PC-9 (cell line): Measurements from ENCODE around the gene UBASH3A. TPM values are rescaled to one million over a fixed set of nuclear protein-coding genes. Genes with fewer than 3 reads are reported as not detected.
A peak's percentile ranks its signal among the peaks of the same experiment; 100 is the strongest.

ENCODE experiments used
- BruUV-seq: library from RNA; stranded (reverse); fragments of 400-500 nt; replicated peaks from 2 replicates; lab custom pipeline; 2021; lab: Mats Ljungman, UMichigan
- CTCF ChIA-PET: fragments of 300-600 bp; sonication (Branson Sonifier 250); formaldehyde crosslinking; loops from one replicate; lab custom pipeline; 2022; ENCODE audit warnings: antibody characterized with exemption; lab: Charles Lee
- POLR2A ChIA-PET: fragments of 300-600 bp; sonication (Branson Sonifier 250); formaldehyde crosslinking; loops from one replicate; lab custom pipeline; 2022; ENCODE audit warnings: antibody characterized with exemption; ENCODE audit not compliant: unreplicated experiment; lab: Charles Lee
- DNase-seq, 2 experiments: peaks; one replicate each; pipeline versions ENCODE4 v3.0.0 to v3.0.0-alpha.2; 2015 to 2022; ENCODE audit warnings: mixed read lengths in 1 of 2
- H2AFZ ChIP-seq: fragments of 200-600 bp; sonication (generic); 2 replicates; pipeline ENCODE4 v1.8.1; 2017; ENCODE audit warnings: antibody characterized with exemption
- H3F3A ChIP-seq: fragments of 200-600 bp; sonication (generic); 2 replicates; pipeline ENCODE4 v1.8.1; 2017; ENCODE audit warnings: antibody characterized with exemption, mild to moderate bottlenecking, low read depth; ENCODE audit not compliant: insufficient read depth
- H3K27ac ChIP-seq: fragments of 200-600 bp; sonication (generic); 2 replicates; pipeline ENCODE4 v1.6.1; 2016; ENCODE audit warnings: mixed run types
- H3K27me3 ChIP-seq: fragments of 200-600 bp; sonication (generic); 2 replicates; pipeline ENCODE4 v1.6.1; 2016; ENCODE audit warnings: low read depth, mixed run types; ENCODE audit not compliant: insufficient read depth
- H3K36me3 ChIP-seq: fragments of 200-600 bp; sonication (generic); 2 replicates; pipeline ENCODE4 v1.6.1; 2016; ENCODE audit warnings: low read depth, mixed run types
- H3K4me1 ChIP-seq: fragments of 200-600 bp; sonication (generic); replicated peaks from 2 replicates; pipeline ENCODE4 v1.6.1; 2016; ENCODE audit warnings: mixed run types; ENCODE audit not compliant: insufficient read depth
- H3K4me2 ChIP-seq: fragments of 200-600 bp; sonication (generic); 2 replicates; pipeline ENCODE4 v1.6.1; 2017; ENCODE audit warnings: mixed run types
- H3K4me3 ChIP-seq: fragments of 200-600 bp; sonication (generic); 2 replicates; pipeline ENCODE4 v1.6.1; 2016; ENCODE audit warnings: mixed run types
- H3K79me2 ChIP-seq: fragments of 200-600 bp; sonication (generic); 2 replicates; pipeline ENCODE4 v1.6.1; 2017; ENCODE audit warnings: low read depth, mixed run types
- H3K9me2 ChIP-seq: fragments of 200-600 bp; sonication (generic); 2 replicates; pipeline ENCODE4 v1.8.1; 2017; ENCODE audit warnings: mild to moderate bottlenecking; ENCODE audit not compliant: insufficient read depth
- H3K9me3 ChIP-seq: fragments of 200-600 bp; sonication (generic); 2 replicates; pipeline ENCODE4 v1.8.1; 2016; ENCODE audit warnings: low read depth; ENCODE audit not compliant: insufficient read depth
- H4K20me1 ChIP-seq: fragments of 200-600 bp; sonication (generic); 2 replicates; pipeline ENCODE4 v1.8.1; 2017; ENCODE audit not compliant: insufficient read depth
- EZH2 ChIP-seq: fragments of 200-600 bp; sonication (generic); IDR thresholded peaks from 2 replicates; pipeline ENCODE4 v1.8.0; 2017; ENCODE audit warnings: antibody characterized with exemption, low read depth
- intact Hi-C: fragments of 100-400 bp; cut with micrococcal nuclease; formaldehyde crosslinking; loops from one replicate; pipeline ENCODE4 v1.10.0; 2022; ENCODE audit not compliant: unreplicated experiment
- total RNA-seq: library from RNA; stranded (reverse); gene quantifications from 2 replicates; pipeline ENCODE4 v1.2.3, GENCODE V29; 2021
- TF ChIP-seq, protein P1 (sequence below): fragments of 200-600 bp; sonication (generic); conservative IDR thresholded peaks from 2 replicates; pipeline ENCODE4 v1.6.1; 2017; ENCODE audit warnings: mixed run types, antibody characterized with exemption, mild to moderate bottlenecking, moderate library complexity

Gene UBASH3A
- total RNA-seq, 1 experiment from 2014 or later: not detected

DNA sequence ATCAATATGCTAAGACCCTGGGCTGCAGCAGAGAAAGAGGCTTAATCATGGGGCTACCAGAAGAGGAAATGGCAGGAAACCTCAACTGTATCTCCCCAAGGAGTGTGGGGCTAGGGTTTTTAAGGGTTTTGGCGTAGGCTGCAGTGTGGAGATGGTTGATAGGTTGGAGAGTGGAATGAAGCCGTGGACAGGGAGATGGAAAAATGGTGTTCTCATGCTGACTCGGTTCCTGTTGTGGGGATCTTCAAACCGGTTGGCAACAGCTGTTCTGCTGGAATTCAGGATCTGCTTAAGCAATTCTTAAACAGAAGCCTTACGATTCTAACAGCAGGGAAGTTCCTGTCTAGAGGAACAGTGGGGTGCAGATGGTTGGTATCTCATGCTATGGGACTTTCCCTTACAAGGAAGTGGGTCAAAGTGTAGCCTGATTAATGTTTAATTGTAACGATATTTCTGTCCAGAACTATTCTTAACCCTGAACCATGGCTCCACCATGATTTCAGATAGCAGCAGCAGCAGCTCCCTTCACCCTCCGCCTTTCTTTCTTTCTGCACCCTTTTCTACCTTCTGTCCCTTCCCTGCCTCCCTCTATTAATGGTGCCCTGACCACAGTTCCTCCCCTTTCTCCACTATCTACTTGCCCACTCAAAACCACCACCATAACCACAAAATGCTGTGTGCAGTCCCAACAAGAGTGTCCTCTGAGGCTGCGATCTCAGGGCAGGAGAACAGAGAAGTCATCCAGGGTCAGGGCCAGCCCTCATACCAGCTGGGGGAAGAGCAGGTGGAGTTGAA is 61.5 kb downstream of the UBASH3A start:
- Histone ChIP-seq H2AFZ (no peak overlapping the region), H3K4me2 (peak overlapping the region; percentile 40), H3K36me3 (no peaks in the 10 kb centered on the region), H4K20me1 (no peaks in the 10 kb centered on the region), H3K9me2 (no peaks in the 10 kb centered on the region), H3K27me3 (no peaks in the 10 kb centered on the region), H3K4me3 (no peak overlapping the region), H3K79me2 (no peaks in the 10 kb centered on the region), H3K4me1 (peaks cover 59% of the 10 kb centered on the region), H3K27ac (peak overlapping the region; percentile 44; the same call in 1 of the 2 replicates), H3K9me3 (no peaks in the 10 kb centered on the region), H3F3A (peaks cover 34% of the 10 kb centered on the region)
- POLR2A ChIA-PET: interaction anchor here (0.6 kb wide), 1 partner anchor 36 kb away, joined by 8 read pairs; no protein-coding TSS in a partner anchor
- DNase-seq: peak in 1 of 2 experiments; percentile 81
- TF ChIP-seq, protein P1, sequence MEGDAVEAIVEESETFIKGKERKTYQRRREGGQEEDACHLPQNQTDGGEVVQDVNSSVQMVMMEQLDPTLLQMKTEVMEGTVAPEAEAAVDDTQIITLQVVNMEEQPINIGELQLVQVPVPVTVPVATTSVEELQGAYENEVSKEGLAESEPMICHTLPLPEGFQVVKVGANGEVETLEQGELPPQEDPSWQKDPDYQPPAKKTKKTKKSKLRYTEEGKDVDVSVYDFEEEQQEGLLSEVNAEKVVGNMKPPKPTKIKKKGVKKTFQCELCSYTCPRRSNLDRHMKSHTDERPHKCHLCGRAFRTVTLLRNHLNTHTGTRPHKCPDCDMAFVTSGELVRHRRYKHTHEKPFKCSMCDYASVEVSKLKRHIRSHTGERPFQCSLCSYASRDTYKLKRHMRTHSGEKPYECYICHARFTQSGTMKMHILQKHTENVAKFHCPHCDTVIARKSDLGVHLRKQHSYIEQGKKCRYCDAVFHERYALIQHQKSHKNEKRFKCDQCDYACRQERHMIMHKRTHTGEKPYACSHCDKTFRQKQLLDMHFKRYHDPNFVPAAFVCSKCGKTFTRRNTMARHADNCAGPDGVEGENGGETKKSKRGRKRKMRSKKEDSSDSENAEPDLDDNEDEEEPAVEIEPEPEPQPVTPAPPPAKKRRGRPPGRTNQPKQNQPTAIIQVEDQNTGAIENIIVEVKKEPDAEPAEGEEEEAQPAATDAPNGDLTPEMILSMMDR: no peak
- TF ChIP-seq EZH2: no peak
- no TSS peak for BruUV-seq
- intact Hi-C loops: no loop called here
- CTCF ChIA-PET: no interaction called here

DNA sequence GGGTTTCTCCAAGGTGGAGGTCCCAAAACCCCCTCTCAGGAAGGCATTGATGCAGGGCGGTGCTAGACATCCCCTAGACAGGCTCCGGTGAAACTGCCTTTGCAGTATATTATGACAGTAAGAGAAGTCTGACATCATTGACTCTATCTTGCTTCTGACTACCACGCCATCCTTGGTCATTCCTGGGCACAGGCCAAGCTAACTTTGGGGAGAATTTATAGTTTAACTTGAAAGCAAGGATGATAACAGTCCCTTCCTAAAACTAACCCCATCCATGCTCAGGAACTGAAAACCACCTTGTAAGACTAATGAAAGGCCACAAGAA is 62.1 kb downstream of the UBASH3A start:
- no peak overlapping the region for H2AFZ ChIP-seq
- no peaks in the 10 kb centered on the region for H3K9me2 ChIP-seq
- intact Hi-C loops: no loop called here
- H4K20me1 ChIP-seq: no peaks in the 10 kb centered on the region
- CTCF ChIA-PET: no interaction called here
- H3K27ac ChIP-seq: no peak overlapping the region; the same call in 1 of the 2 replicates
- H3K36me3 ChIP-seq: no peaks in the 10 kb centered on the region
- H3K27me3 ChIP-seq: no peaks in the 10 kb centered on the region
- POLR2A ChIA-PET: interaction anchor here (0.6 kb wide), 1 partner anchor 35 kb away, joined by 8 read pairs; no protein-coding TSS in a partner anchor
- peaks cover 61% of the 10 kb centered on the region for H3K4me1 ChIP-seq
- no TSS peak for BruUV-seq
- DNase-seq: no peak
- H3F3A ChIP-seq: peaks cover 35% of the 10 kb centered on the region
- H3K4me3 ChIP-seq: no peak overlapping the region
- H3K79me2 ChIP-seq: no peaks in the 10 kb centered on the region
- no peak overlapping the region; the same call in 1 of the 2 replicates for H3K4me2 ChIP-seq
- H3K9me3 ChIP-seq: no peaks in the 10 kb centered on the region
- TF ChIP-seq, protein P1: no peak
- no peak for TF ChIP-seq EZH2

DNA sequence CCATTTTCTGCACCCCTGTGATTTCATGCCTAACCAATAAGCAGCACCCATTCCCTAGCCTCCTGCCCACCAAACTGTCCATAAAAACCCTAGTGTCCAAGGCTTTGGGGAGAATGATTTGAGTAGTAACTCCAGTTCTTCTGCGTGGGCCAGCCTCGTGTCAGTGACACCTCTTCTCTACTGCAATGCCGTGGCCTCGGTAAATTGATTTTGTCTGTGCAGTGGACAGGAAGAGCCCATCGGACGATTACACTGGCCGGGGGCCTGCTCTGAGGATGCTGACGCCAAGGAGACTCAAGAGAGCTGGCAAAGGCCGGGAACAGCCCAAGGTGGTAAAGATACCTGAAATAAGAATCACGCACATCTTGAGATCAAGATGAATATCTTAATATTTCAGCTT is 63.0 kb downstream of the UBASH3A start:
- no TSS peak for BruUV-seq
- Histone ChIP-seq H3F3A (peaks cover 35% of the 10 kb centered on the region), H3K4me2 (no peak overlapping the region; the same call in 1 of the 2 replicates), H3K27ac (no peak overlapping the region), H3K9me2 (no peaks in the 10 kb centered on the region), H3K9me3 (no peaks in the 10 kb centered on the region), H4K20me1 (no peaks in the 10 kb centered on the region), H3K36me3 (no peaks in the 10 kb centered on the region), H2AFZ (no peak overlapping the region), H3K4me3 (no peak overlapping the region), H3K4me1 (peaks cover 61% of the 10 kb centered on the region), H3K27me3 (no peaks in the 10 kb centered on the region), H3K79me2 (no peaks in the 10 kb centered on the region)
- ChIA-PET CTCF (interaction anchor here (0.5 to 1.0 kb wide), 3 partner anchors 43 to 127 kb away, joined by 3 to 4 read pairs (median 3); no protein-coding TSS in a partner anchor), POLR2A (interaction anchor here (0.6 to 0.7 kb wide), 3 partner anchors 28 to 109 kb away, joined by 3 to 5 read pairs (median 3); partner anchors contain the start of gene RSPH1)
- DNase-seq: no peak
- TF ChIP-seq EZH2: no peak
- TF ChIP-seq, protein P1: no peak
- intact Hi-C loops: loop anchor here (1.0 kb wide), 1 partner anchor 52 kb away; no protein-coding TSS in a partner anchor
